D341Med (cell line): Measurements from ENCODE around the gene CIROP.

Experiments
- DNase-seq: peaks from one replicate; pipeline ENCODE4 v3.0.0; 2012; ENCODE audit warnings: low spot score

CIROP gene

GRCh38 chr14:23093526-23093925 is 11.3 kb downstream of the CIROP start:
- DNase-seq, result no peak

- DNase-seq, result no peak
Measured at GRCh38 chr14:23093104-23093503, 11.7 kb downstream of the CIROP start.

GRCh38 chr14:23091294-23092225 is 13.2 kb downstream of the CIROP start:
- no peak for DNase-seq

- DNase-seq, result no peak
Measured at GRCh38 chr14:23090254-23090636, 14.5 kb downstream of the CIROP start.

GRCh38 chr14:23089498-23090253 is 15.1 kb downstream of the CIROP start:
- DNase-seq, result no peak

- DNase-seq, result no peak
Measured at GRCh38 chr14:23086565-23086964, 18.2 kb downstream of the CIROP start.

- DNase-seq, result no peak
Measured at GRCh38 chr14:23085458-23085857, 19.3 kb downstream of the CIROP start.

GRCh38 chr14:23080474-23080873 is 24.3 kb downstream of the CIROP start:
- DNase-seq, result no peak

GRCh38 chr14:23079716-23080115 is 25.1 kb downstream of the CIROP start:
- DNase-seq, result no peak

GRCh38 chr14:23078692-23079116 is 26.1 kb downstream of the CIROP start:
- DNase-seq, result no peak

GRCh38 chr14:23077962-23078361 is 26.8 kb downstream of the CIROP start:
- no peak for DNase-seq

- DNase-seq, result no peak
Measured at GRCh38 chr14:23076785-23077408, 27.9 kb downstream of the CIROP start.

GRCh38 chr14:23074906-23075305 is 29.9 kb downstream of the CIROP start:
- no peak for DNase-seq

GRCh38 chr14:23071921-23072539 is 32.8 kb downstream of the CIROP start:
- DNase-seq, result no peak

- peak; percentile 92 for DNase-seq
Measured at GRCh38 chr14:23071244-23071920, 33.4 kb downstream of the CIROP start.

- no peak for DNase-seq
Measured at GRCh38 chr14:23070262-23071129, 34.3 kb downstream of the CIROP start.

- DNase-seq, result no peak
Measured at GRCh38 chr14:23069413-23069806, 35.4 kb downstream of the CIROP start.

- peak; percentile 86 for DNase-seq
Measured at GRCh38 chr14:23068789-23069412, 35.9 kb downstream of the CIROP start.

- no peak for DNase-seq
Measured at GRCh38 chr14:23067847-23068788, 36.7 kb downstream of the CIROP start.
